Small intestine (tissue), 7 donors: Measurements from ENCODE around the gene TNFRSF1B. TPM values are rescaled to one million over a fixed set of nuclear protein-coding genes. Genes with fewer than 3 reads are reported as not detected.

Experiments
- DNase-seq, 2 donors: peaks; one replicate each; pipeline versions ENCODE4 v3.0.0 to v3.0.0-alpha.2; 2013
- FAIRE-seq: peaks from 2 replicates; lab custom pipeline; 2012; peaks lifted over from hg19 to GRCh38; lab: Jason Lieb, UNC
- H3K27ac ChIP-seq, 3 donors: one replicate each; pipeline ENCODE4 v1.5.1; 2013; ENCODE audit warnings: low read length in 2 of 3, mild to moderate bottlenecking in 2 of 3, control low read depth in 1 of 3, inconsistent platforms in 1 of 3, low read depth in 1 of 3, moderate library complexity in 1 of 3
- H3K27me3 ChIP-seq, 3 donors: one replicate each; pipeline ENCODE4 v1.6.1; 2013; ENCODE audit warnings: low read length in 3 of 3, inconsistent platforms in 1 of 3; ENCODE audit not compliant: control insufficient read depth in 3 of 3, insufficient read depth in 3 of 3
- H3K36me3 ChIP-seq, 3 donors: one replicate each; pipeline ENCODE4 v1.6.1; 2013; ENCODE audit warnings: low read length in 3 of 3, inconsistent platforms in 1 of 3, low read depth in 1 of 3, mild to moderate bottlenecking in 1 of 3, moderate library complexity in 1 of 3; ENCODE audit not compliant: control insufficient read depth in 3 of 3, insufficient read depth in 2 of 3
- H3K4me1 ChIP-seq, 3 donors: one replicate each; pipeline ENCODE4 v1.6.1; 2013; ENCODE audit warnings: low read length in 2 of 3, inconsistent platforms in 1 of 3, low read depth in 1 of 3, mild to moderate bottlenecking in 1 of 3, moderate library complexity in 1 of 3; ENCODE audit not compliant: control insufficient read depth in 3 of 3, insufficient read depth in 2 of 3
- H3K4me3 ChIP-seq, 3 donors: one replicate each; pipeline ENCODE4 v1.5.1; 2013; ENCODE audit warnings: low read length in 3 of 3, control low read depth in 1 of 3, inconsistent platforms in 1 of 3, low read depth in 1 of 3, mild to moderate bottlenecking in 1 of 3, moderate library complexity in 1 of 3
- H3K9me3 ChIP-seq, 2 donors: one replicate each; pipeline ENCODE4 v1.6.1; 2013; ENCODE audit warnings: low read depth in 1 of 2, low read length in 1 of 2; ENCODE audit not compliant: control insufficient read depth in 2 of 2, insufficient read depth in 1 of 2
- WGBS, 3 donors: extraction: QIAGEN DNeasy Blood & Tissue Kit; methylation state at CpG; one replicate each; pipeline ENCODE4 v1.1.7; 2013; 5-methylcytosine and 5-hydroxymethylcytosine counted together
- polyA plus RNA-seq, 4 donors: library from polyadenylated mRNA; stranded (reverse) in 3 of 4; unstranded in 1 of 4; fragments of 200-250 nt in 3 of 4; fragments of 120-200 nt in 1 of 4; gene quantifications; one replicate each; pipeline versions ENCODE4 v1.2.1 to v1.2.3, GENCODE V29; 2013
- donor health status: healthy with polysubstance abuse.
- donor health status: control.
- donor health status: control.
- donor health status: Bipolar disorder and iron deficiency.
- donor health status: healthy.

TNFRSF1B gene
- polyA plus RNA-seq, 4 donors, result 16.0 to 30.4 (median 18.6) TPM

GRCh38 chr1:12168451-12169160, 1.8 kb downstream of the TNFRSF1B start:
- no peak for DNase-seq

DNA sequence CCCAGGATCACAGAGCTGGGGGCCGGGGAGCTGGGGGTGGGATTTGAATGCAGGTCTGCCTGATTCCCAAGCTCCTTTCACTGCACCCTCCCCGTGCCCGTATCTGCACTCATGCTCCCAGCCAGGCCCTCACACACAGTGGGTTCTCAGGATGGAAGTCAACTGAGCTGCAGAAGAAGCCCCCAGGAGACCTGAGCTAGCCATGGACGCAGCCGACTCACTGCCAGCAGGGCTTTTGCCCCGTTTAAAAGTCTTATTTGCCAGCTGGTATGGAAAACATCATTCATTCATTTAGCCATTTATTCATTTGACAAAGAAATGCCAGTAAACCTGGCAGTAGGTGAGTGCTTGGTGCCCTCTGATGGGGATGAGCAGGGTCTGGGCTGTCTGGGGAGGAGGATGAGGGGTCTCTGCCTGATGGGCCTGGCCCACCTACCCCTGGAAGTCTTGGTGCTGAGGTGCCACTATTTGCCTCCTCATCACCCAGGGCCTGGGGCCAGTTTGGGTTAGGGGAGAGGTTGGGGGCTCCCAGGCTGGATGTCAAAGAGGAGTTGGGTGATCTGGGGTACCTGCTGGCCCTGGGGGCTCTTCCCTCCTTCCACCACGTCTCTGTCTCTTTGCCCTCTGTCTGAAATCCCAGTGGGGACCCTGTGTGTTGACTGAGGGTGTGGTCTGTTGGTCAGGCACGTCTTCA, 2.8 kb downstream of the TNFRSF1B start:
- FAIRE-seq, result no peak
- DNase-seq, result no peak
- peak overlapping the region in 2 of 3 donors; percentile 18 to 59 for H3K27ac ChIP-seq
- H3K4me1 ChIP-seq, result peaks cover 2 to 25% (median 8%) of the 10 kb centered on the region in 3 donors
- H3K27me3 ChIP-seq, result no peaks in the 10 kb centered on the region
- no peak overlapping the region for H3K4me3 ChIP-seq
- 74 to 79% (median 78%) methylated on average over 7 to 8 of the region's 8 CpGs for WGBS, 3 donors
- H3K36me3 ChIP-seq, result peaks cover 0 to 16% (median 0%) of the 10 kb centered on the region in 3 donors
- H3K9me3 ChIP-seq, result no peaks in the 10 kb centered on the region

More at GRCh38 chr1:12168451-12169160, 1.8 kb downstream of the TNFRSF1B start:
- peaks cover 0 to 14% (median 0%) of the 10 kb centered on the region in 3 donors for H3K36me3 ChIP-seq
- no peak for FAIRE-seq
- peak overlapping the region in 2 of 3 donors; percentile 60 to 95 for H3K4me3 ChIP-seq
- peak overlapping the region; percentile 38 to 93 (median 89) for H3K27ac ChIP-seq
- peaks cover 2 to 21% (median 8%) of the 10 kb centered on the region in 3 donors for H3K4me1 ChIP-seq
- 61 to 67% (median 65%) methylated on average over 17 of the region's 17 CpGs for WGBS, 3 donors
- H3K27me3 ChIP-seq, result no peaks in the 10 kb centered on the region
- no peaks in the 10 kb centered on the region for H3K9me3 ChIP-seq

DNA sequence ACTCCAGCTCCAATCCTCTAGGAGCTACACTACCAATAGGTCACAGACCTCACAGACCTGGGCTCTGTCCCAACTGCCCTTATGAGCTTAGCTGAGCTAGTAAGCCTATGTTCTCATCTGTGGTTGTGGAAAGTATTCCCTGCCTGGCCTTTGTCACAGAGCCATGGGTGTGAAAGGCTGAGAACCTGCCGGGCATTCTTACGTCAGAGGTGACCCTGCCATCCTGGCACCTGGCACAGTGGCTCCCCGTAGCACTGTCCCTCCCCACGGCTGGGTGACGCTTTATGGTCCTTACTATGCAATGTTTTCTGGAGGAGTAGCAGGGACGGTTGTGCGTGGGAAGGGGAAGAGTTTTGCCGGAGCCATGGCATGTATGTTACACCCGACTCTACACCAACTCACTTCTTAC, 3.5 kb downstream of the TNFRSF1B start:
- FAIRE-seq (no peak), DNase-seq (peak in 1 of 2 donors; percentile 70)
- Histone ChIP-seq H3K4me3 (no peak overlapping the region), H3K27ac (peak overlapping the region in 1 of 3 donors; percentile 18), H3K4me1 (peaks cover 2 to 32% (median 8%) of the 10 kb centered on the region in 3 donors), H3K9me3 (no peaks in the 10 kb centered on the region), H3K27me3 (no peaks in the 10 kb centered on the region), H3K36me3 (peaks cover 0 to 17% (median 0%) of the 10 kb centered on the region in 3 donors)
- WGBS, 3 donors, result 56 to 76% (median 62%) methylated on average over 9 of the region's 9 CpGs

DNA sequence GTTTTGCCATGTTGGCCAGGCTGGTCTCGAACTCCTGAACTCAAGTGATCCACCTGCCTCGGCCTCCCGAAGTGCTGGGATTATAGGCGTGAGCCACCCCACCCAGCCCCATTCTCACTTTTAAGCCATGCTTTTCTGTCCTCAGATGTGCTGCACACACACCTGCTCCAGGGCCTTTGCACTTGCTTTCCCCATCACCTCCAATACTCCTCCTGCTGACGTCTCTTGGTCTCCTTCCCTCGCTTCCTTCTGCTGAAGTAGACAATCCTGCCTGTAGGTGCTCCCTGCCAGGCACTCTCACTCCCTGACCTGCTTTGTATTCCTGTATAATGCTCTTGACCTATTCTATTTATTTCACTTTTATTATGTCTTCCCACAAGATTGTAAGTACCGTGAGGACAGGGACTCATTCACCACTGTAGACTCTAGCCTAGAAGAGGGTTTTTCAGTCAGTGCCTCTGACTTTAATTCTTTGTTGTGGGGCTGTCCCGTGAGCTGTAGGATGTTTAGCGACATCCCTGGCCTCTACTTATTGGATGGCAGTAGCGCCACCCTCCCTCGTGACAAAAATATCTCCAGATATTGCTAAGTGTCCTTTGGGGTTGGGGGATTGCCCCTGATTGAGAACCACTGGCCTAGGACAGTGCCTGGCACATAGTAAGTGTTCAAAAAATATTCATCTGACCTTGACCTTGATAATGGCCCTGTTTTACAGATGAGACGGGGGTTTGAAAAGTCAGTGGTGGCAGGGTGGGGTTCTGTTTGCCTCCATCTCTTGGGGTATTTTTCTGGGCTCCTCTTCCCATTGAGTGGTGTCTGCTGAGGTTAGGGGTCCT, 4.6 kb downstream of the TNFRSF1B start:
- 80 to 88% (median 88%) methylated on average over 12 of the region's 12 CpGs for WGBS, 3 donors

GRCh38 chr1:12172042-12172851, 5.5 kb downstream of the TNFRSF1B start:
- peak overlapping the region in 2 of 3 donors; percentile 69 to 72 for H3K27ac ChIP-seq
- H3K36me3 ChIP-seq, result peaks cover 0 to 18% (median 0%) of the 10 kb centered on the region in 3 donors
- FAIRE-seq (no peak), DNase-seq (no peak)
- no peaks in the 10 kb centered on the region for H3K9me3 ChIP-seq
- no peaks in the 10 kb centered on the region for H3K27me3 ChIP-seq
- H3K4me3 ChIP-seq, result no peak overlapping the region
- 71 to 82% (median 78%) methylated on average over 14 of the region's 14 CpGs for WGBS, 3 donors
- H3K4me1 ChIP-seq, result peaks cover 3 to 25% (median 8%) of the 10 kb centered on the region in 3 donors

More for the DNA sequence above, 4.6 kb downstream of the TNFRSF1B start:
- no peaks in the 10 kb centered on the region for H3K27me3 ChIP-seq
- H3K4me3 ChIP-seq, result no peak overlapping the region
- peak overlapping the region in 2 of 3 donors; percentile 50 to 72 for H3K27ac ChIP-seq
- no peaks in the 10 kb centered on the region for H3K9me3 ChIP-seq
- H3K4me1 ChIP-seq, result peaks cover 2 to 28% (median 8%) of the 10 kb centered on the region in 3 donors
- DNase-seq (no peak), FAIRE-seq (no peak)
- peaks cover 0 to 17% (median 0%) of the 10 kb centered on the region in 3 donors for H3K36me3 ChIP-seq

DNA sequence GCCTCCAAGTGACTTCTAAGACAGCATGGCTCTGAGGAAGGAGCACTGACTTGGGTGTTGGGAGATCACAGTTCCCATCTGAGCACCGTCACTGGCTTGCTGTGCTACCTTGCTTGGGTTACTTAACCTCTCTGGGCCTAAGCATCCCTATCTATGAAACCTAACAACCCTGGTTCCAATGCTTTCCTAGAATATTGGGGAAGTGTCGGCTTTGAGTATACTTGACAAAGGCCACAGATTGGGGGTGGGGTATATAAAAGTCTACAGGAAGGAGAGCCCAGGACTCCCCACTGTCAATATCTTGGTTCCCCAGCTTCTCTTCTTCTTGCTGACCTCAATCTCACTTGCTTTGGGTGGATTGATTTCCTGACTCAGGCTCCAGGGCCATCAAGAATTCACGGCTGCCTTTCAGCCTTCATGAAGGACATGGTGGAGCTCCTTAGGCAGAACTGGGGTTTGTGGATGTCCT, 6.3 kb downstream of the TNFRSF1B start:
- H3K36me3 ChIP-seq, result peaks cover 0 to 23% (median 0%) of the 10 kb centered on the region in 3 donors
- no peak for DNase-seq
- H3K4me3 ChIP-seq, result no peak overlapping the region
- H3K27me3 ChIP-seq, result no peaks in the 10 kb centered on the region
- H3K4me1 ChIP-seq, result peaks cover 5 to 24% (median 8%) of the 10 kb centered on the region in 3 donors
- H3K27ac ChIP-seq, result peak overlapping the region; percentile 28 to 72 (median 69)
- 71 to 75% (median 72%) methylated on average over 3 of the region's 3 CpGs for WGBS, 3 donors
- FAIRE-seq, result no peak
- no peaks in the 10 kb centered on the region for H3K9me3 ChIP-seq

GRCh38 chr1:12173631-12174121, 6.9 kb downstream of the TNFRSF1B start:
- DNase-seq, result peak in 1 of 2 donors; percentile 74
- no peaks in the 10 kb centered on the region for H3K27me3 ChIP-seq
- H3K9me3 ChIP-seq, result no peaks in the 10 kb centered on the region
- H3K36me3 ChIP-seq, result peaks cover 0 to 27% (median 0%) of the 10 kb centered on the region in 3 donors
- no peak overlapping the region for H3K4me3 ChIP-seq
- peaks cover 3 to 20% (median 8%) of the 10 kb centered on the region in 3 donors for H3K4me1 ChIP-seq
- no peak for FAIRE-seq
- peak overlapping the region; percentile 28 to 72 (median 56) for H3K27ac ChIP-seq
- 45 to 77% (median 55%) methylated on average over 10 to 11 of the region's 11 CpGs for WGBS, 3 donors
